Spleen (tissue), 7 donors: ENCODE measurements around the gene TEDC2.

ENCODE experiments used
- POLR2AphosphoS5 ChIP-seq, 3 donors: sonication (generic); formaldehyde crosslinking; IDR thresholded peaks; one replicate each; pipeline ENCODE4 v1.5.1; 2017; ENCODE audit warnings: antibody characterized with exemption in 3 of 3
- TF ChIP-seq, protein P1 (sequence below), 11 experiments: fragments of 200-600 bp in 7 of 11; fragments of 450-650 bp in 4 of 11; sonication (generic) in 4 of 11; IDR thresholded peaks in 8 of 11; conservative IDR thresholded peaks in 3 of 11; 1 replicate in 7 of 11; 2 replicates in 4 of 11; pipeline versions ENCODE4 v1.4.0 to v1.8.0; 2016 to 2021; ENCODE audit warnings: antibody characterized with exemption in 11 of 11, inconsistent platforms in 4 of 11, mild to moderate bottlenecking in 1 of 11
- donor health status: DM: no; HTN: no; CAD: no; lungs with moderate emphysema.
- donor health status: DM: no; HTN: no; CAD: no.
- donor health status: DM: no; HTN: no; CAD: no.

DNA sequence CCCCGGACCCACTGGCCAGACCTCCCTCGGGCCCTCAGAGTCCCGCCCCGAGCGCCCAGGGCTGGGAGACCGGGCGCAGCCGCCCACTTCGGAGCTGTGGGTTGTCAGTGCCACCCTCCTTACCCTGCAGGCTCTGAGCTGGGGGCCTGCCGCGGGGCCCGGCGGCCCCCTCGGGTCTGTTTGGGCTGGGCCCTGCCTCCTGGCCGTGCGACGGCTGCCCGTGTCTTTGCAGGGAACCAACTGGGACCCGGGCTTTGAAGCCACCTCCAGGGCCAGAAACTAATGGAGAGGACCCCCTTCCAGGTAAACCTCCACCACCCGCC, 443 bp downstream of the TEDC2 start:
- TF ChIP-seq, protein P1, sequence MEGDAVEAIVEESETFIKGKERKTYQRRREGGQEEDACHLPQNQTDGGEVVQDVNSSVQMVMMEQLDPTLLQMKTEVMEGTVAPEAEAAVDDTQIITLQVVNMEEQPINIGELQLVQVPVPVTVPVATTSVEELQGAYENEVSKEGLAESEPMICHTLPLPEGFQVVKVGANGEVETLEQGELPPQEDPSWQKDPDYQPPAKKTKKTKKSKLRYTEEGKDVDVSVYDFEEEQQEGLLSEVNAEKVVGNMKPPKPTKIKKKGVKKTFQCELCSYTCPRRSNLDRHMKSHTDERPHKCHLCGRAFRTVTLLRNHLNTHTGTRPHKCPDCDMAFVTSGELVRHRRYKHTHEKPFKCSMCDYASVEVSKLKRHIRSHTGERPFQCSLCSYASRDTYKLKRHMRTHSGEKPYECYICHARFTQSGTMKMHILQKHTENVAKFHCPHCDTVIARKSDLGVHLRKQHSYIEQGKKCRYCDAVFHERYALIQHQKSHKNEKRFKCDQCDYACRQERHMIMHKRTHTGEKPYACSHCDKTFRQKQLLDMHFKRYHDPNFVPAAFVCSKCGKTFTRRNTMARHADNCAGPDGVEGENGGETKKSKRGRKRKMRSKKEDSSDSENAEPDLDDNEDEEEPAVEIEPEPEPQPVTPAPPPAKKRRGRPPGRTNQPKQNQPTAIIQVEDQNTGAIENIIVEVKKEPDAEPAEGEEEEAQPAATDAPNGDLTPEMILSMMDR (IDR thresholded peaks at IDR 0.05 in 8 of 11, conservative IDR thresholded peaks at IDR 0.05 in 3 of 11), result no peak
- no peak for TF ChIP-seq POLR2AphosphoS5 (IDR thresholded peaks at IDR 0.05)
